D721Med (cell line): ENCODE measurements around the gene TARS3.

Experiments
- DNase-seq: peaks from one replicate; pipeline ENCODE4 v3.0.0; 2011; ENCODE audit warnings: low spot score; ENCODE audit not compliant: insufficient read length
- FAIRE-seq: peaks from 2 replicates; lab custom pipeline; 2011; peaks lifted over from hg19 to GRCh38; lab: Jason Lieb, UNC
- TF ChIP-seq, protein P1 (sequence below): IDR thresholded peaks from 2 replicates; pipeline ENCODE4 v1.5.1; 2012; ENCODE audit warnings: mild to moderate bottlenecking, control low read depth; ENCODE audit not compliant: insufficient read depth; ENCODE audit errors: missing control alignments

The TARS3 gene

DNA sequence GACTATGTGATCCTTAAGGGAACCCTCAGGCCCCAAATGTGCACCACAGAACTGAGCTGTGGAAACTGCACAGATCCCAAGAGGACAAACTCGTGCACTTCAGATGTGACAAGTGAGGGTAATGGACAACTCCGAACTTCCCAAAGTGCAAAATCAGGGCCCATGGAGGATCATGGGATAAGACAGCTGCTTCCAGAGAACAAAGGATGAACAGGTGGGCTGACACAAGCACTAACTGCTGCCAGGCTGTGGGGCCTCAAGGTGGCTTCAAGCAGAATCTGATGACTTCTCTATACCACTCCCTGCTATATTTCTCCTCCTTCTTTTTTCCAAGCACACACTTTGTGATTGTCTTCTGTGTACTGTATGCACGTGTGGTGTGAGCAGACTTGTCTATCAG, 5.4 kb downstream of the TARS3 start:
- DNase-seq: no peak
- TF ChIP-seq, protein P1, sequence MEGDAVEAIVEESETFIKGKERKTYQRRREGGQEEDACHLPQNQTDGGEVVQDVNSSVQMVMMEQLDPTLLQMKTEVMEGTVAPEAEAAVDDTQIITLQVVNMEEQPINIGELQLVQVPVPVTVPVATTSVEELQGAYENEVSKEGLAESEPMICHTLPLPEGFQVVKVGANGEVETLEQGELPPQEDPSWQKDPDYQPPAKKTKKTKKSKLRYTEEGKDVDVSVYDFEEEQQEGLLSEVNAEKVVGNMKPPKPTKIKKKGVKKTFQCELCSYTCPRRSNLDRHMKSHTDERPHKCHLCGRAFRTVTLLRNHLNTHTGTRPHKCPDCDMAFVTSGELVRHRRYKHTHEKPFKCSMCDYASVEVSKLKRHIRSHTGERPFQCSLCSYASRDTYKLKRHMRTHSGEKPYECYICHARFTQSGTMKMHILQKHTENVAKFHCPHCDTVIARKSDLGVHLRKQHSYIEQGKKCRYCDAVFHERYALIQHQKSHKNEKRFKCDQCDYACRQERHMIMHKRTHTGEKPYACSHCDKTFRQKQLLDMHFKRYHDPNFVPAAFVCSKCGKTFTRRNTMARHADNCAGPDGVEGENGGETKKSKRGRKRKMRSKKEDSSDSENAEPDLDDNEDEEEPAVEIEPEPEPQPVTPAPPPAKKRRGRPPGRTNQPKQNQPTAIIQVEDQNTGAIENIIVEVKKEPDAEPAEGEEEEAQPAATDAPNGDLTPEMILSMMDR: no peak
- no peak for FAIRE-seq

DNA sequence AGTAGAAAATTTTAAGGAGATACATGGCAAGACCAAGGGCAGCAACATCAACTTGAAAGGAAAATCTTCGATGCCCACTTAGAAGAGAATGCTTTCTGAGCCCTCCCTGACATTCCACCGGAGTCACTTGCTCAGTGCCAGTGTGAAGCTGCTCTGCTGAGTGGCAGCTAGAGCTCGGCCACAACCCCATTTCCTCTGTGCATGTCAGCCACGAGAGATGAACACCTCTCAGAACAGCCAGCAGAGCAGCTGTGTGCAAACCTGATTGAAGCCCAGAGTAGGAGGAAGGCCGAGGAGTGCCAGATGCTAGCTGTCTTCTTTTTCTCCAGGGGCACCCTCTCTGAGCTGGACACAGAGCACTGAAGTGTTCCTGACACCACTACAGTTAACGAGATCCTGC, 12.2 kb downstream of the TARS3 start:
- no peak for FAIRE-seq
- TF ChIP-seq, protein P1: no peak
- no peak for DNase-seq

DNA sequence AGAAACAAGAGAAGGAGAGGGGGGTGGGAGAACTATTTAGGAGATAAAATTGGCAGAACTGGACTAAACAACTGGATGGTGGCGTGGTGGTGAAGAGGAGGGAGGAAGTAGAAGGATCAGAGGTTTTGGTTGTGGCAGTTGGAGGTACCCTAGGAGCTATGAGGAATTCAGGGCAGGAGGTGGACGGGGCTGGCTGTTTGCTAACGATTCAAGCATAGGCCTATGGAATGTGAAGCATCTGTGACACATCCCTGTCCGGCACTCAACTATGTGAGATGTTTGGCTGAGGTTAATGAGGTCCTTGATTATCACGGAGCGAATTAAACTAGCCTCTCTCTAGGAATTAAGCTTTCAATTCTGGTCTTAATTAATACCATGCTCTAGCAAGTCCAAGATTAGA, 13.5 kb downstream of the TARS3 start:
- no peak for FAIRE-seq
- no peak for DNase-seq
- TF ChIP-seq, protein P1: no peak

DNA sequence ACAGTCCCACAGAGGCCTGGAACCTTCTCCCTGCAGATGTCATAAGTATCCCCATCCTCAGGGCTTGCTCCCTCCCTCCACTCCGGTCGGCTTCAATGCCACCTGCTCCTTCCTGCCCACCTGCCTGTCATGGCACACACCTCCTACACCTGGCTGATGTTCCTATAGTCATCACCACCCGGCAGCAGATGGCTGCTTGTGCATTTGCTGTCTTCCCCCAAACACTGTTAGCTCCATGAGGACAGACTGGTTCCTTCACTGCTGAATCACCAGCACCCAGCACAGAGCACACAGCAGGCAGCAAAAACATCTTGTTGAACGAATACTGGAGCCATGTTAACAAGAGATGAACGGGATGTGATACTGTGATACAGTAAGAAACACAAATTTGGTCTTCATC, 14.8 kb downstream of the TARS3 start:
- TF ChIP-seq, protein P1: no peak
- DNase-seq: no peak
- no peak for FAIRE-seq

GRCh38 chr15:101707983-101708382, 16.3 kb downstream of the TARS3 start:
- no peak for FAIRE-seq
- TF ChIP-seq, protein P1: no peak
- no peak for DNase-seq

DNA sequence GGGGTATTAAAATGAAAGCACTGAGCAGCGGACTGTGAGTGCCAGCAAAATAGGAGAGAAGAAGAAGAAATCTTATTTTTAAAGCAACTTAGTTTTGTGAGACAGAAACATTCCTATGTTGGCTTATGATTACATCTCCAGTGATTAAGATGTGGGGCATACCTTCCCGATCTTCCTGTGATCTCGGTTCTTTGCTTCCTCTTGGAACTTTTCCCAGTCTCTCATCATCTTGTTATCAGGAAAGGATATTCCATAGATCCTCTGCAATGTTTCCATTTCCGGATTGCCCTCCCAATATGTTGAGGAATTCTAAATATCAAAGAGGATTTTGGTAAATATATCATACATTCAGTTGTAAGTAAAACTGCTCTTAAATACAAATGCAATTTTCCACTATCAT, 22.2 kb downstream of the TARS3 start:
- FAIRE-seq (no peak), DNase-seq (no peak)
- TF ChIP-seq, protein P1: no peak

GRCh38 chr15:101698314-101698713, 26.0 kb downstream of the TARS3 start:
- no peak for FAIRE-seq
- TF ChIP-seq, protein P1: no peak
- no peak for DNase-seq
